Cardiac septum (tissue), 1 donor: ENCODE measurements around the gene PROCA1. TPM values are rescaled to one million over a fixed set of nuclear protein-coding genes. Genes with fewer than 3 reads are reported as not detected.
A peak's percentile ranks its signal among the peaks of the same experiment; 100 is the strongest.

Experiments used
- DNase-seq: peaks from one replicate; pipeline ENCODE4 v3.0.0-alpha.2; 2020; ENCODE audit warnings: low spot score
- intact Hi-C: fragments of 100-400 bp; cut with DNase I; formaldehyde crosslinking; loops from one replicate; pipeline ENCODE4 v1.14.0; 2022
- total RNA-seq: library from RNA; stranded (reverse); fragmentation: NEBNext Ultra II Directional; extraction: Animal tissue kit (Norgen Biotek cat#: 25700); gene quantifications from one replicate; pipeline ENCODE4 v1.2.1, GENCODE V29; 2021
- donor health status: DM: no; HTN: no; CAD: no.

The PROCA1 gene
- total RNA-seq, 1 donor from 2014 or later: 2.0 TPM

DNA sequence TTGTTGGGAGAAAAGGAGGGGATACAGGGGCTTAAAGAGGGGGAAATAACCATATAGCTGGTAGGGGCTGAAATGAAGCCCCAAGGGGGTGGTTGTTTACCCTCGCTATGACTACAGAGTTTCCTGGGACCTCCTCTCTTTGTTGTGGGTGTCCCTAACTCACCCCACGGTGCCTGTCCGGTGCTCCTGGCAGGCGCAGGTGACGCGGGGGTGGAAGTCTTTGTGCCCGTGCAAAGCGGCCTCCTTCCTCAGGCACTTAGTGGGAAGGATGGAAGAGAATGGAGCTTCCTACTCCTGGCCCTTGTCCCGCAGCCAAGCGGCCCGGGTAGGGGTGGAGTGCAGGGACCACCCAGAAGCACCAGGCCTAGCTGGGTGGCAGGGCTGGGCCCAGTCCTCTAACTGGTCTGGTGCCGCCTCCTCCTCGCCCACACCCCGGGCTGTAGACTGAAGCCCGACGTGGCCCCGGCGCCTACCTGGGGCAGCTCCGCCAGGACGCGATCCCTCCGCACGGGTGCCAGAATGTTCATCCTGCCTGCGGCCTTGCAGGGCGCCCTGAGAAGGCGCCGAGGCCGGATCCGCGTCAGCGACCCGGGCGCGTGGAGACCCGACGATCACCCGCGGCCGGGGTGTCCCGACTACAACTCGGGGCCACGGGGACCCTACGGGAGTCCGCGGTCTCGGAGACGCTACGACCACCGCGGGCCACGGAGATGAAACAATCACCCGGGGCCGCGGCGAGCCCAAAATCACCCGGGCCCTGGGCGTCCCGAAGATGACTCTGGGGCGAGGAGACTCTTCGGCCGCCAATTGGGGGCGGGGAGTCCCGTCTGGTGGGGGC, 5.3 kb upstream of the PROCA1 start:
- intact Hi-C loops: no loop called here
- no peak for DNase-seq

GRCh38 chr17:28715217-28715616, 3.5 kb upstream of the PROCA1 start:
- intact Hi-C loops: no loop called here
- DNase-seq: no peak

DNA sequence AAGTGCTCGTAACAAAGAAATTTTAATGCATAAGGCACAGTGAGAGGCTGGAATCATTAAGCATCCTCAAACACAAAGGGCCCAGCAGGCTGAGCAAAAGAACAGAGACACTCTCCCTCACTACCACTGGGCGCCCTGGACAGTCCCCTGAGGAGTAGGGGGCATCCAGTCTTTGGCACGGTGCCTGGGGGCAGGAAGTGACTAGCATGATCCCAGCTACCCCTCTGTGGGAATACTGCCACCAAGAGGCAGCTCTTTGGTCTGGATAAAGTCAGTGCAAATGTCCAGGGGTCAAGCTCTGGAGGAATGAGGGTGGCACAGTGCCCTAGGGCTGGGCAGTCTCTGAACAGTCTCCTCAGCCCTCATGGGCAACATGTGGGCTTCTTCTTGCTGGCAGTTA, 2.6 kb upstream of the PROCA1 start:
- intact Hi-C loops: no loop called here
- no peak for DNase-seq

- DNase-seq: no peak
- intact Hi-C loops: no loop called here
Measured at GRCh38 chr17:28712705-28713415, 1.2 kb upstream of the PROCA1 start.

GRCh38 chr17:28712032-28712704, 480 bp upstream of the PROCA1 start:
- DNase-seq: peak; percentile 87
- intact Hi-C loops: no loop called here

GRCh38 chr17:28710861-28711722, 596 bp downstream of the PROCA1 start:
- DNase-seq: peak; percentile 96
- intact Hi-C loops: no loop called here

DNA sequence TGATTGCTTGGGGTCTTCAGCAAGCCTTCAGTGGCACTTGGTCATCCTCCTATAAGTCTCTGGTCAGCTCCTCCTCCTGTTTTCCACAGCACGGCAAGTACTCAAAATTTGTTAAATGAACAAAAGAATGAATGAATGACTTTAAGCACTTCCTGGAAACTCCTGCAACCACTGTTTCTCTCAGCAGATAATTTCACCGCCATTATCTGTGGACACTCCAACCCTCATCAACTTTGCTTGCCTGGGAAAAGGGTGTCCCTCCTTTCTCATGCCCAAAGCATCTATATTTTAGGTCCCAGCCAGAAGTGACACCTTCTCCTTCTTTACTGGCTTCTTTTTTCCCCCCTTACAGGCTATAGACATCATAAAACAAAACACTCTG, 4.4 kb downstream of the PROCA1 start:
- intact Hi-C loops: no loop called here
- DNase-seq: no peak

DNA sequence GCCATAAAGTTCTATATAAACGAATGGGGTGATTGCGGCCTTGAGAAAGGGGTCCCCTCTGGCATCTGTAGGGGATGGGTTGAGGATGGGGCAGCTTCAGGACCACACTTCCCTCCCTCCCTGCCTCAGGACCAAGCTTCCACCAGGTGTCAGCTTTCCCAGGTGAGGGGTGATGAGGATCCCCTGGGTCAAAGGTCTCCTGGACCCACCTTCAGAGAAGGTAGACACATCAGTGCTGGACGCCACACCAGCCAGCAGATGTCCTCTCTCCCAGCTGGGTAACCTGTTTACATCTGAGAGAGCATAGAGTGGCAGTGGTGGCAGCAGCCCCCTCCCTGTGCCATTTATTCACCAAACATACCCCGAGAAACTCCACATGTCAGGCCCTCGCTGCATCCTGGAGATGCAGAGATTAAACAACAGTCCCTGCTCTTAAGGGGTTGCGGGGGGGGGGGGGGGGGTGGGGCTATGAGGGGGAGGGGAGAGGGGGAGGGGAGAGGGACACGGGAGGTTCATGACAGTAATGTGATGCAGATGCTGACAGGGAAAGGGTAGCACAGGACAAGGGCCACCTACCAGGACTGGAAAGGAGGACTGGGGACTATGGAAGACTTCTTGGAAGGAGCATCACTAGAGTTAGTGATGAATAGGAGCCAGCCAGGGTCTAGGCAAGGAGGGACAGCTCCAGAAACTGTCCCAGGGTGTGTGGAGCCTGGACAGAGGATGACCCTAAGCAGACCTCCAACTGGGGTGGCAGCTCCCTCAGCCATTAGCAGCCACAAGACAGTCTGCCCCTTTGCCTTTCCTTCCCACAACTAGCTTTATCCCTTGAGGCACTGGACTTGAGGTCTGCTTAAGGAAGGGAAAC, 5.0 kb downstream of the PROCA1 start:
- DNase-seq: no peak
- intact Hi-C loops: no loop called here

DNA sequence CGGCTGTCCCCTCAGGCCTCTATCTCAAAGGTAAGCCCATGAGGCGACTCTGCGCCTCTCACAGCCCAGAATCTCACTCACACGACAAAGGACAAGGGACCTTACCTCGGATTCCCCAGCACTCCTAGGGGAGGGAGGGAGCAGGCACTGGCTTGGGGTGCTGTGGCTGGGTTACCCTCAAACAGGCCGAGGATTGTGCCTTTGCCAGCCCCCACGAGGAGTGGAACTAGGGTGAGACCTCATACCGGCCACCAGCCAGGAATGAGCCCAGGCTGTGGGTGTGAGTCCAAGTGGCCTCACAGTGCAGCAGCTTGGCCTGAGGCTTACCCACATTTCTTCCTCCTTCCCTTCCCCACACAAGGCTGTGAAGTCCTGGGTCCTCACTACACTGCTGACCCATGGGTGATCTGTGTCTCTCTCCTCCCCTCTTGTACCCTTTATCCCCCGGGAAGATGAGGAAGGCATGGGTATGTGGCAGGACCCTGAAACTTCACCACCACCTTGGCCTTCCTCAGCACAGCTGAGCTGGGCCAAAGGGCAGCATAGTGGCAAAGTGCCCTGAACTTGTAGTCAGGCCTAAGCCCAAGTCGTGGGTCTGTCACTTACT, 5.9 kb downstream of the PROCA1 start:
- intact Hi-C loops: no loop called here
- no peak for DNase-seq

- intact Hi-C loops: no loop called here
- no peak for DNase-seq
Measured at GRCh38 chr17:28705074-28705659, 6.5 kb downstream of the PROCA1 start.

GRCh38 chr17:28704219-28704858, 7.3 kb downstream of the PROCA1 start:
- intact Hi-C loops: no loop called here
- no peak for DNase-seq

- intact Hi-C loops: no loop called here
- DNase-seq: no peak
Measured at GRCh38 chr17:28703552-28704218, 8.0 kb downstream of the PROCA1 start.

GRCh38 chr17:28702752-28703150, 8.9 kb downstream of the PROCA1 start:
- intact Hi-C loops: no loop called here
- no peak for DNase-seq

GRCh38 chr17:28702026-28702751, 9.5 kb downstream of the PROCA1 start:
- intact Hi-C loops: no loop called here
- DNase-seq: no peak

GRCh38 chr17:28700830-28701492, 10.7 kb downstream of the PROCA1 start:
- no peak for DNase-seq

GRCh38 chr17:28700278-28700677, 11.4 kb downstream of the PROCA1 start:
- intact Hi-C loops: no loop called here

More at GRCh38 chr17:28700830-28701492, 10.7 kb downstream of the PROCA1 start:
- intact Hi-C loops: no loop called here

More at GRCh38 chr17:28700278-28700677, 11.4 kb downstream of the PROCA1 start:
- DNase-seq: no peak
